ENCODE results near the gene C10orf90.

GRCh38 chr10:126705131-126705530, 34.6 kb upstream of the C10orf90 start:
- TF ChIP-seq ZNF488 (tag by site-specific recombination; IDR thresholded peaks at IDR 0.05) (no peak), CTCF (tag by site-specific recombination; IDR thresholded peaks at IDR 0.05) (no peak), TRIM28 (IDR thresholded peaks at IDR 0.05; ENCODE audit: borderline replicate concordance, low read length) (no peak), ZNF114 (tag by site-specific recombination; IDR thresholded peaks at IDR 0.05) (no peak), KLF1 (tag by site-specific recombination; IDR thresholded peaks at IDR 0.05) (no peak), ZNF610 (tag by site-specific recombination; IDR thresholded peaks at IDR 0.05; ENCODE audit: borderline replicate concordance) (no peak), ZNF560 (tag by site-specific recombination; IDR thresholded peaks at IDR 0.05; ENCODE audit: borderline replicate concordance) (no peak), REST (tag by site-specific recombination; IDR thresholded peaks at IDR 0.05) (no peak), ZNF174 (tag by site-specific recombination; IDR thresholded peaks at IDR 0.05) (no peak), ZSCAN18 (tag by site-specific recombination; IDR thresholded peaks at IDR 0.05) (no peak), ZNF639 (tag by site-specific recombination; IDR thresholded peaks at IDR 0.05) (no peak), PBX3 (CRISPR knock-in tag; IDR thresholded peaks at IDR 0.05) (no peak), ZNF449 (tag by site-specific recombination; IDR thresholded peaks at IDR 0.05) (no peak)

Measured in HEK293 (cell line).